Astrocyte of the cerebellum (primary cell): ENCODE results near the gene PDE1C.

Source experiments
- DNase-seq: peaks from one replicate; pipeline ENCODE4 v3.0.0-alpha.2; 2011; ENCODE audit warnings: low read depth
- H3K4me3 ChIP-seq: 2 replicates; pipeline ENCODE4 v1.5.1; 2011; ENCODE audit warnings: mild to moderate bottlenecking, low read depth, low read length, moderate library complexity
- CTCF ChIP-seq: IDR thresholded peaks from 2 replicates; pipeline ENCODE4 v1.5.1; 2012; ENCODE audit warnings: low read length, low read depth, moderate library complexity, mild to moderate bottlenecking; ENCODE audit errors: missing control alignments
- in situ Hi-C: cut with HindIII; loops from 2 replicates; pipeline ENCODE4 v1.10.0; 2017; ENCODE audit warnings: low sequenced_read_pairs

The PDE1C gene

GRCh38 chr7:32034052-32034451 lies 36.2 kb downstream of the PDE1C start:
- in situ Hi-C loops, result no loop called here
- H3K4me3 ChIP-seq, result no peak overlapping the region
- no peak for DNase-seq
- no peak for TF ChIP-seq CTCF

- no peak for TF ChIP-seq CTCF
- no peak for DNase-seq
- H3K4me3 ChIP-seq, result no peak overlapping the region
- in situ Hi-C loops, result no loop called here
These were observed 37.2 kb downstream of the PDE1C start for GRCh38 chr7:32033006-32033405.

GRCh38 chr7:32032211-32032610 lies 38.0 kb downstream of the PDE1C start:
- H3K4me3 ChIP-seq, result no peak overlapping the region
- TF ChIP-seq CTCF, result no peak
- no peak for DNase-seq
- in situ Hi-C loops, result no loop called here

- in situ Hi-C loops, result no loop called here
- no peak overlapping the region for H3K4me3 ChIP-seq
- DNase-seq, result no peak
- TF ChIP-seq CTCF, result no peak
These were observed 39.1 kb downstream of the PDE1C start for GRCh38 chr7:32030904-32031692.

- in situ Hi-C loops, result no loop called here
- TF ChIP-seq CTCF, result no peak
- no peak overlapping the region for H3K4me3 ChIP-seq
- no peak for DNase-seq
These were observed 44.2 kb downstream of the PDE1C start for GRCh38 chr7:32026083-32026425.

- TF ChIP-seq CTCF, result no peak
- H3K4me3 ChIP-seq, result no peak overlapping the region
- in situ Hi-C loops, result no loop called here
- DNase-seq, result no peak
These were observed 44.7 kb downstream of the PDE1C start for GRCh38 chr7:32025381-32026082.
